Astrocyte (in vitro differentiated cells and primary cell): ENCODE data around the gene NCOA3.
"Not testable (repeated sequence)": the region's sequence is repeated elsewhere in the genome, so short reads cannot be mapped to it uniquely, and the experiment has no call there.

ENCODE experiments used
- EZH2 ChIP-seq: IDR thresholded peaks from 2 replicates; pipeline ENCODE4 v1.6.1; 2012; ENCODE audit warnings: mild to moderate bottlenecking, low read length, inconsistent platforms; ENCODE audit not compliant: insufficient read depth
- TF ChIP-seq, protein P1 (sequence below): IDR thresholded peaks from 2 replicates; pipeline ENCODE4 v1.5.1; 2011; ENCODE audit warnings: low read depth, mild to moderate bottlenecking, inconsistent platforms, low read length, moderate library complexity; ENCODE audit not compliant: insufficient read depth

DNA sequence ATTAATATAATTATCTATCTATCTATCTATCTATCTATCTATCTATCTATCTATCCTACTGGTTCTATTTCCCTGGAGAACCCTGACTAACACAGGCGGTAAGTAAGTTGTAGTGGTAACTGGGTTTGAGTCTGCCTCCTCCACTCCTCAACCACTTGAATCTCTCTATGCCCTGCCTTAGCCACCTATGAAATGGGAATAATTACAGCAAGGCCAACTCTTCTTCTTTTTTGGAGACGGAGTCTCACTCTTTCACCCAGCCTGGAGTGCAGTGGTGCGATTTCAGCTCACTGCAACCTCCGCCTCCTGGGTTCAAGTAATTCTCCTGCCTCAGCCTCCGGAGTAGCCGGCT is 41.0 kb upstream of the NCOA3 start:
- TF ChIP-seq, protein P1, sequence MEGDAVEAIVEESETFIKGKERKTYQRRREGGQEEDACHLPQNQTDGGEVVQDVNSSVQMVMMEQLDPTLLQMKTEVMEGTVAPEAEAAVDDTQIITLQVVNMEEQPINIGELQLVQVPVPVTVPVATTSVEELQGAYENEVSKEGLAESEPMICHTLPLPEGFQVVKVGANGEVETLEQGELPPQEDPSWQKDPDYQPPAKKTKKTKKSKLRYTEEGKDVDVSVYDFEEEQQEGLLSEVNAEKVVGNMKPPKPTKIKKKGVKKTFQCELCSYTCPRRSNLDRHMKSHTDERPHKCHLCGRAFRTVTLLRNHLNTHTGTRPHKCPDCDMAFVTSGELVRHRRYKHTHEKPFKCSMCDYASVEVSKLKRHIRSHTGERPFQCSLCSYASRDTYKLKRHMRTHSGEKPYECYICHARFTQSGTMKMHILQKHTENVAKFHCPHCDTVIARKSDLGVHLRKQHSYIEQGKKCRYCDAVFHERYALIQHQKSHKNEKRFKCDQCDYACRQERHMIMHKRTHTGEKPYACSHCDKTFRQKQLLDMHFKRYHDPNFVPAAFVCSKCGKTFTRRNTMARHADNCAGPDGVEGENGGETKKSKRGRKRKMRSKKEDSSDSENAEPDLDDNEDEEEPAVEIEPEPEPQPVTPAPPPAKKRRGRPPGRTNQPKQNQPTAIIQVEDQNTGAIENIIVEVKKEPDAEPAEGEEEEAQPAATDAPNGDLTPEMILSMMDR: not testable (repeated sequence)
- TF ChIP-seq EZH2: not testable (repeated sequence)
